ENCODE measurements around the gene KCTD4.

- no peak for TF ChIP-seq CTCF (conservative IDR thresholded peaks at IDR 0.05 in 1 of 2, IDR thresholded peaks at IDR 0.05 in 1 of 2; ENCODE audit: extremely low read depth in 1 of 2, insufficient read depth in 1 of 2, low read depth in 1 of 2, low read length in 2 of 2)
- no peak for TF ChIP-seq EZH2 (IDR thresholded peaks at IDR 0.05; ENCODE audit: borderline replicate concordance, low read length)
Measured at GRCh38 chr13:45243077-45243476, 42.2 kb upstream of the KCTD4 start.

Measured in mammary epithelial cell (primary cell).